K562 (cell line): ENCODE results near the gene TTC24. TPM values are rescaled to one million over a fixed set of nuclear protein-coding genes. Genes with fewer than 3 reads are reported as not detected.
A peak's percentile ranks its signal among the peaks of the same experiment; 100 is the strongest.

Experiments used
- AFF1 ChIP-seq, 2 experiments: fragments of 450-650 bp; IDR thresholded peaks; 2 replicates each; pipeline ENCODE4 v1.6.1; 2018; ENCODE audit warnings: mild to moderate bottlenecking in 2 of 2, low read depth in 1 of 2; ENCODE audit not compliant: partially characterized antibody in 2 of 2
- BCOR ChIP-seq: fragments of 450-650 bp; IDR thresholded peaks from 2 replicates; pipeline ENCODE4 v1.6.1; 2016
- BHLHE40 ChIP-seq: IDR thresholded peaks from 2 replicates; pipeline ENCODE4 v1.6.1; 2011; ENCODE audit warnings: low read length, improper control_type of control experiment
- HNRNPLL ChIP-seq: fragments of 200-400 bp; formaldehyde crosslinking; IDR thresholded peaks from 2 replicates; pipeline ENCODE4 v1.6.1; 2017; ENCODE audit warnings: low read length, low read depth, mild to moderate bottlenecking; ENCODE audit not compliant: poor library complexity, severe bottlenecking
- JUN ChIP-seq, 2 experiments: sonication (generic) in 1 of 2; formaldehyde crosslinking in 1 of 2; IDR thresholded peaks; 2 replicates each; pipeline versions ENCODE4 v1.6.1 to v1.8.0; 2012 to 2022; ENCODE audit warnings: borderline replicate concordance in 2 of 2, mild to moderate bottlenecking in 2 of 2, improper control_type of control experiment in 1 of 2, low read depth in 1 of 2, low read length in 1 of 2, missing genetic modification reagents in 1 of 2
- KDM1A ChIP-seq, 2 experiments: fragments of 450-650 bp; IDR thresholded peaks; 2 replicates each; pipeline ENCODE4 v1.6.1; 2016; ENCODE audit warnings: mild to moderate bottlenecking in 2 of 2
- MNT ChIP-seq, 2 experiments: fragments of 450-650 bp; conservative IDR thresholded peaks; 2 replicates each; pipeline ENCODE4 v1.6.1; 2017; ENCODE audit warnings: mild to moderate bottlenecking in 2 of 2, moderate library complexity in 2 of 2
- MTA1 ChIP-seq: fragments of 450-650 bp; IDR thresholded peaks from 2 replicates; pipeline ENCODE4 v1.6.1; 2017; ENCODE audit warnings: borderline replicate concordance
- NCOR1 ChIP-seq: fragments of 450-650 bp; IDR thresholded peaks from 2 replicates; pipeline ENCODE4 v1.6.1; 2016; ENCODE audit warnings: mild to moderate bottlenecking, moderate library complexity
- RBM15 ChIP-seq: fragments of 200-400 bp; formaldehyde crosslinking; IDR thresholded peaks from 2 replicates; pipeline ENCODE4 v1.6.1; 2018; ENCODE audit warnings: mild to moderate bottlenecking, low read length, moderate library complexity; ENCODE audit not compliant: insufficient read depth
- SMARCE1 ChIP-seq: fragments of 450-650 bp; IDR thresholded peaks from 2 replicates; pipeline ENCODE4 v1.7.1; 2016; ENCODE audit warnings: mild to moderate bottlenecking
- SPI1 ChIP-seq: IDR thresholded peaks from 2 replicates; pipeline ENCODE4 v1.6.1; 2011; ENCODE audit warnings: low read depth, low read length, control low read depth, borderline replicate concordance
- TCF3 ChIP-seq: sonication (generic); formaldehyde crosslinking; IDR thresholded peaks from 2 replicates; pipeline ENCODE4 v1.4.0; 2020; ENCODE audit warnings: mild to moderate bottlenecking, missing genetic modification reagents
- TEAD4 ChIP-seq, 2 experiments: sonication (generic) in 1 of 2; formaldehyde crosslinking in 1 of 2; IDR thresholded peaks; 2 replicates each; pipeline versions ENCODE4 v1.6.1 to v1.8.0; 2012 to 2022; ENCODE audit warnings: borderline replicate concordance in 1 of 2, inconsistent platforms in 1 of 2, low read length in 1 of 2, mild to moderate bottlenecking in 1 of 2, missing genetic modification reagents in 1 of 2
- THRB ChIP-seq: fragments of 450-650 bp; formaldehyde crosslinking; conservative IDR thresholded peaks from 2 replicates; pipeline ENCODE4 v1.4.0; 2022; ENCODE audit warnings: mild to moderate bottlenecking, missing genetic modification characterization
- ZMIZ1 ChIP-seq, 2 experiments: fragments of 150-350 bp in 1 of 2; IDR thresholded peaks; 2 replicates each; pipeline ENCODE4 v1.6.1; 2012 to 2016; ENCODE audit warnings: low read depth in 2 of 2, low read length in 2 of 2, mild to moderate bottlenecking in 1 of 2, moderate library complexity in 1 of 2
- ZZZ3 ChIP-seq: fragments of 450-650 bp; IDR thresholded peaks from 2 replicates; pipeline ENCODE4 v1.6.1; 2016; ENCODE audit warnings: antibody characterized with exemption, mild to moderate bottlenecking, moderate library complexity
- polyA plus RNA-seq, 8 experiments: library from polyadenylated mRNA; depleted of rRNA in 4 of 8; stranded (reverse) in 5 of 8; unstranded in 3 of 8; fragments of >200 nt; fragmentation: Nextera tagmentation in 2 of 8; fragmentation: Illumina TruSeq in 1 of 8; extraction: Ambion mirVana in 2 of 8; extraction: Trizol in 1 of 8; gene quantifications; 2 replicates each; pipeline versions ENCODE4 v1.2.1 to v1.2.3, GENCODE V29; 2011 to 2014; ENCODE audit warnings: inconsistent platforms in 1 of 8, missing spikeins in 1 of 8
- total RNA-seq, 7 experiments: library from RNA; depleted of rRNA in 6 of 7; stranded (reverse); fragments of >200 nt in 6 of 7; fragmentation: Illumina TruSeq in 2 of 7; extraction: Trizol in 2 of 7; gene quantifications; 2 replicates each; pipeline versions ENCODE4 v1.2.1 to v1.2.3, GENCODE V29; 2011 to 2021; ENCODE audit warnings: low replicate concordance in 1 of 7

The TTC24 gene
- total and polyA plus RNA-seq, 9 of the 15 experiments (the other 6 are each of a cell fraction or from before 2014, with no cell fraction given) = not detected

- TF ChIP-seq SPI1 (peak; percentile 41; the same call in 1 of the 2 replicates), NCOR1 (peak; percentile 88), BHLHE40 (peak; percentile 49; the same call in 1 of the 2 replicates), ZZZ3 (no peak), JUN (IDR thresholded peaks at IDR 0.05; ENCODE audit: borderline replicate concordance, low read depth, low read length) (0 out of 2 replicates have a peak, but pooled peaks have one; percentile 29), JUN (CRISPR knock-in tag; IDR thresholded peaks at IDR 0.05; ENCODE audit: borderline replicate concordance) (no peak), THRB (CRISPR knock-in tag) (peak; percentile 79), ZMIZ1 (IDR thresholded peaks at IDR 0.05; ENCODE audit: low read depth in 2 of 2, low read length in 2 of 2) (peak in 1 of 2 experiments; percentile 79; a peak in 2 of 4 replicates), KDM1A (IDR thresholded peaks at IDR 0.05) (peak; percentile 91 to 96), TEAD4 (IDR thresholded peaks at IDR 0.05; ENCODE audit: low read length) (peak; percentile 76), TEAD4 (CRISPR knock-in tag; IDR thresholded peaks at IDR 0.05; ENCODE audit: borderline replicate concordance) (no peak), TCF3 (CRISPR knock-in tag) (peak; percentile 76), HNRNPLL (peak; percentile 22), MNT (conservative IDR thresholded peaks at IDR 0.05) (peak in 1 of 2 experiments; percentile 28; a peak in 1 of 4 replicates), BCOR (peak; percentile 91), SMARCE1 (peak; percentile 98), RBM15 (no peak), AFF1 (IDR thresholded peaks at IDR 0.05; ENCODE audit: low read depth in 1 of 2, partially characterized antibody in 2 of 2) (peak in 1 of 2 experiments; percentile 50), MTA1 (peak; percentile 91)
Measured at GRCh38 chr1:156616463-156616862, 36.9 kb downstream of the TTC24 start (continued).
